ENCODE measurements around the gene SPECC1. TPM values are rescaled to one million over a fixed set of nuclear protein-coding genes. Genes with fewer than 3 reads are reported as not detected.

The SPECC1 gene
- total RNA-seq, 1 experiment from 2014 or later, result 55.3 TPM

DNA sequence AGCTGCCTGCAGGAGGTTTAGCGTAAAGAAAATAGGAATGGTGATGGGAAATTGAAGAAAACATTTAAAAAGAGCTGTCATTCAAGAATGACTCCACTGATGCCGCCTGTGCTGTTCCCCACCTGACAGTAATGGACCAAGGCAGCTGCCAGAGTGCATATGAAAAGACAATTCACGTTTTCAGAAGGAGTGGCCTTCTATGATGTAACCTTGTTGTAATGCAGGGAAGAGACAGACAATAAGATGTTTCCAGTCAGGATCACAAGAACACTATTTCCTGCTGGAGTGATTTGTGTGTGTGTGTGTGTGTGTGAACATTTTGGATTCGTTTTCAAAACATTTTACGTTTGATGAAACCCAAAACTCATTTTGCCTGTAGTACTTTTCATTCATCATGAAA is 254.4 kb downstream of the SPECC1 start:
- Mint-ChIP-seq H3K27me3 (ENCODE audit: insufficient read depth, unreplicated experiment) (no peaks in the 10 kb centered on the region), H3K4me3 (ENCODE audit: unreplicated experiment) (no peak overlapping the region), H3K9me3 (ENCODE audit: unreplicated experiment) (no peaks in the 10 kb centered on the region), H3K4me1 (ENCODE audit: insufficient read depth, unreplicated experiment) (peaks cover 21% of the 10 kb centered on the region), H3K36me3 (ENCODE audit: insufficient read depth, unreplicated experiment) (peaks cover 30% of the 10 kb centered on the region), H3K27ac (ENCODE audit: low read depth, unreplicated experiment) (peak overlapping the region; percentile 82)
- TF ChIP-seq, protein P1, sequence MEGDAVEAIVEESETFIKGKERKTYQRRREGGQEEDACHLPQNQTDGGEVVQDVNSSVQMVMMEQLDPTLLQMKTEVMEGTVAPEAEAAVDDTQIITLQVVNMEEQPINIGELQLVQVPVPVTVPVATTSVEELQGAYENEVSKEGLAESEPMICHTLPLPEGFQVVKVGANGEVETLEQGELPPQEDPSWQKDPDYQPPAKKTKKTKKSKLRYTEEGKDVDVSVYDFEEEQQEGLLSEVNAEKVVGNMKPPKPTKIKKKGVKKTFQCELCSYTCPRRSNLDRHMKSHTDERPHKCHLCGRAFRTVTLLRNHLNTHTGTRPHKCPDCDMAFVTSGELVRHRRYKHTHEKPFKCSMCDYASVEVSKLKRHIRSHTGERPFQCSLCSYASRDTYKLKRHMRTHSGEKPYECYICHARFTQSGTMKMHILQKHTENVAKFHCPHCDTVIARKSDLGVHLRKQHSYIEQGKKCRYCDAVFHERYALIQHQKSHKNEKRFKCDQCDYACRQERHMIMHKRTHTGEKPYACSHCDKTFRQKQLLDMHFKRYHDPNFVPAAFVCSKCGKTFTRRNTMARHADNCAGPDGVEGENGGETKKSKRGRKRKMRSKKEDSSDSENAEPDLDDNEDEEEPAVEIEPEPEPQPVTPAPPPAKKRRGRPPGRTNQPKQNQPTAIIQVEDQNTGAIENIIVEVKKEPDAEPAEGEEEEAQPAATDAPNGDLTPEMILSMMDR (IDR thresholded peaks at IDR 0.05; ENCODE audit: unreplicated experiment), result no peak
- ChIA-PET CTCF (interaction anchor here (1.3 to 1.5 kb wide), 2 partner anchors 30 to 37 kb away, joined by 3 to 5 read pairs; no protein-coding TSS in a partner anchor), POLR2A (interaction anchor here (1.1 kb wide), 1 partner anchor 37 kb away, joined by 4 read pairs; no protein-coding TSS in a partner anchor)
- intact Hi-C loops (cut with micrococcal nuclease), result no loop called here
- DNase-seq (ENCODE audit: unreplicated experiment), result peak; percentile 22
- no TSS peak for BruUV-seq (replicated peaks)

DNA sequence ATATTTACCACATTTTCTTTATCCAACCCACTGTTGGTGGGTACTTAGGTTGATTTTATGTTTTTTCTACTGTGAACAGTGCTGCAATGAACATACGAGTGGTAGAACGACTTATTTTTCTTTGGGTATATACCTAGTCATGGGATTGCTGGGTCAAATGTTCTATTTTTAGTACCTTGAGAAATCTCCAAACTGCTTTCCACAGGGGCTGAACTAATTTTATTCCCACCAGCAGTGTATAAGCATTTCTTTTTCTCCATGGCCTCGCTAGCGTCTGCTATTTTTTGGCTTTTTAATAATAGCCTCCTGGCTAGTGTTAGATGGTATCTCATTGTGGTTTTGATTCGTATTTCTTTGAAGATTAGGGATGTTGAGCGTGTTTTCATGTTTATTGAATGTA is 255.8 kb downstream of the SPECC1 start:
- TF ChIP-seq, protein P1 (IDR thresholded peaks at IDR 0.05; ENCODE audit: unreplicated experiment), result no peak
- Mint-ChIP-seq H3K36me3 (ENCODE audit: insufficient read depth, unreplicated experiment) (peaks cover 29% of the 10 kb centered on the region), H3K27me3 (ENCODE audit: insufficient read depth, unreplicated experiment) (no peaks in the 10 kb centered on the region), H3K27ac (ENCODE audit: low read depth, unreplicated experiment) (no peak overlapping the region), H3K4me3 (ENCODE audit: unreplicated experiment) (no peak overlapping the region), H3K9me3 (ENCODE audit: unreplicated experiment) (no peaks in the 10 kb centered on the region), H3K4me1 (ENCODE audit: insufficient read depth, unreplicated experiment) (peaks cover 21% of the 10 kb centered on the region)
- no peak for DNase-seq (ENCODE audit: unreplicated experiment)
- CTCF ChIA-PET, result interaction anchor here (0.9 to 1.5 kb wide), 2 partner anchors 18 to 29 kb away, joined by 3 to 5 read pairs; no protein-coding TSS in a partner anchor
- intact Hi-C loops (cut with micrococcal nuclease), result no loop called here
- POLR2A ChIA-PET, result no interaction called here
- BruUV-seq (replicated peaks), result no TSS peak

DNA sequence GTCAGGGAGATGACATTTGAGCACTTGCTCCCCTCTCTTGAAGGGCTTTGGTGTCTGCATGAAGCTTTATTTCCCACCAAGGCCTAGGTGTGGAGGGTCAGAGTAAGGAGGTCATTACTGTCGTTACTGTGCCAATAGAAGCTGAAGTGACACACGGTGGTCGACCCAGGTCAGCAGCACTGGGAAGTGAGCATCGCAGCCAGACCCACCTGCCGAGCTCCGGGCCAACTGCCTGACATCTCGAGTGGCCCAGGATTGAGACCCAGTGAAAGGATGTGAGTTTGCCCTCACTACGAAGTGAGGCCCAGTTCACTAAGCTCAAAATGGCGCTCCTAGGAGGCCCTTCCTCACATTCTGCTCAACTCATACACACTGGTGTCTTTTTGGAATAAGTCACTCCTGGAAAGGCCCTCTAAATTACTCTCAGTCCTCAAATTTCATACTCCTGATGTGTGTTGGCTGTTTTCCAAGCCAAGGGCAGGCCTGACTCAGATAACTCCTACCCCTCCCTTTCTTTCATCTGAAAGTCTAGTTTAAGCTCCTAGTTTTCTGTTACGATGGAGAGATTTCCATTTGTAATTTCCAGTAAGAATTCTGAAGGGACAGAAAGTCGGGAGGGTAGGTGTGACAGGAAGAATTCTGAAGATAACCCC is 257.8 kb downstream of the SPECC1 start:
- intact Hi-C loops (cut with micrococcal nuclease), result no loop called here
- Mint-ChIP-seq H3K4me3 (ENCODE audit: unreplicated experiment) (no peak overlapping the region), H3K4me1 (ENCODE audit: insufficient read depth, unreplicated experiment) (peaks cover 21% of the 10 kb centered on the region), H3K27me3 (ENCODE audit: insufficient read depth, unreplicated experiment) (no peaks in the 10 kb centered on the region), H3K36me3 (ENCODE audit: insufficient read depth, unreplicated experiment) (peaks cover 19% of the 10 kb centered on the region), H3K9me3 (ENCODE audit: unreplicated experiment) (no peaks in the 10 kb centered on the region), H3K27ac (ENCODE audit: low read depth, unreplicated experiment) (peak overlapping the region; percentile 54)
- no TSS peak for BruUV-seq (replicated peaks)
- CTCF ChIA-PET, result interaction anchor here (1.4 kb wide), 1 partner anchor 40 kb away, joined by 3 read pairs; no protein-coding TSS in a partner anchor
- DNase-seq (ENCODE audit: unreplicated experiment), result peak; percentile 83
- POLR2A ChIA-PET, result no interaction called here
- TF ChIP-seq, protein P1 (IDR thresholded peaks at IDR 0.05; ENCODE audit: unreplicated experiment), result no peak

DNA sequence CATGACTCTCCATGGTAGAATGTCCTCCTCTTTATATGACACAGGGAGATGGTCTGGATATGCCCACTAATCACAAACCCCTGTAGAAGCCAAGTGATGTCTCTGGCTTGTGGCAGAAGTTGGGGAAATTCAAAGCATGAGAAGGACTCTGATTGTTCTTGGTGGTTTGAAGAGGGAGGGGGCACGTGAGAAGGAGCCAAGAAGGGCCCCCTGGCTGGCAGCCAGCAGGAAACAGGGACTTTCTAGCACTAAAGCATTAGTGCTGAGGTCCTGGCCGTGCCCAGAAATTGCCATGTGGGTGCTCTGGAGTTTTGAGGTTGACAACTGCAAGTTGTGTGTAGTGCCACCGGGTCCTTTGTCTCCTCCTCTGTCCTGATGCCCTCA is 258.3 kb downstream of the SPECC1 start:
- TF ChIP-seq, protein P1 (IDR thresholded peaks at IDR 0.05; ENCODE audit: unreplicated experiment), result no peak
- intact Hi-C loops (cut with micrococcal nuclease), result no loop called here
- POLR2A ChIA-PET, result no interaction called here
- Mint-ChIP-seq H3K4me3 (ENCODE audit: unreplicated experiment) (no peak overlapping the region), H3K27ac (ENCODE audit: low read depth, unreplicated experiment) (peak overlapping the region; percentile 54), H3K36me3 (ENCODE audit: insufficient read depth, unreplicated experiment) (peaks cover 21% of the 10 kb centered on the region), H3K4me1 (ENCODE audit: insufficient read depth, unreplicated experiment) (peaks cover 21% of the 10 kb centered on the region), H3K9me3 (ENCODE audit: unreplicated experiment) (no peaks in the 10 kb centered on the region), H3K27me3 (ENCODE audit: insufficient read depth, unreplicated experiment) (no peaks in the 10 kb centered on the region)
- BruUV-seq (replicated peaks), result no TSS peak
- DNase-seq (ENCODE audit: unreplicated experiment), result no peak
- CTCF ChIA-PET, result interaction anchor here (0.9 to 1.4 kb wide), 2 partner anchors 17 to 41 kb away, joined by 3 read pairs; no protein-coding TSS in a partner anchor
